Endometrial microvascular endothelial cells (primary cell): ENCODE data around the gene UQCRC2. TPM values are rescaled to one million over a fixed set of nuclear protein-coding genes. Genes with fewer than 3 reads are reported as not detected.
"Not testable (repeated sequence)": the region's sequence is repeated elsewhere in the genome, so short reads cannot be mapped to it uniquely, and the experiment has no call there.

ENCODE experiments used
- in situ Hi-C: cut with HindIII; loops from 2 replicates; pipeline ENCODE4 v1.10.0; 2017; ENCODE audit warnings: low sequenced_read_pairs, low pct_unique_long_range_greater_than_20kb; ENCODE audit errors: inconsistent ontology term
- total RNA-seq: library from RNA; depleted of rRNA; stranded (reverse); fragments of >200 nt; gene quantifications from one replicate; pipeline ENCODE4 v1.2.3, GENCODE V29; 2015; ENCODE audit errors: inconsistent ontology term

UQCRC2 gene
- total RNA-seq, 1 donor from 2014 or later = 213 TPM

GRCh38 chr16:21971856-21972255, 18.7 kb downstream of the UQCRC2 start:
- in situ Hi-C loops = no loop called here

- in situ Hi-C loops = no loop called here
Observed at GRCh38 chr16:21973945-21974344, 20.8 kb downstream of the UQCRC2 start.

DNA sequence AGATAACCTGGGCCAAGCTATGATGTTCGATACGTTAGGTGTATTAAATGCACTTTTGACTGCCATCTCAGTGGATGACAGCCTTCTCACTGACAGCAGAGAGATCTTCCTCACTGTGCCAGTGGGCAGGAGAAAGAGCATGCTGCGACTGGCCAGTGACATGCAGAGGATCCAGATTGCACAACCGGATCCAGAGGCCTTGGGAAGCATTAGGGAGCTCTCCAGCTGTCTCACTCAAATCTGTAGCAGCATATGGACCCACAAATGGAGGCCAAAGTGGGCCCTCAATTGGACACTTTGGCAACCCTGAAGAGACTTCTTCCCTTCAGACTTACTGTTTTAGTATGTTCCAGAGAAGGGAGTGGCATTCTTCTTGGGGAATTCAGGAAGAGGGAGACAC, 26.9 kb downstream of the UQCRC2 start:
- in situ Hi-C loops = no loop called here

DNA sequence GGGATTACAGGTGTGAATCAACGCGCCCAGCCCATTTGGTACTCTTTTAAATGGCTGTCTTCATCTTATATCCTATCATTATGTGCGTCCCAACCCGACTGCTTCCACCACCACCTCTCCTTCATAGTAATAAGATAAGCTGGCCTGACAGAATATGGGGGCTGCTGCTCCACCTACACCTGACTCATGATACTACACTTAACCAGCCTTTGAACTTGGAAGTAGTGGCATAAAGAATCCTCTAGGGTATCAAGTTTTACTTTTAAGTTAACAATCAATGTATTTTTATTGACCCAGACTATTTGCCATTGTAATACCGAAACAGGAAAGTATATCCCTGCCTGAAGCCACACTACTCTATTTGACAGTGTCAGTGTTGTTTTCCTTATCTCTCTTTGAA, 28.9 kb downstream of the UQCRC2 start:
- in situ Hi-C loops = no loop called here

DNA sequence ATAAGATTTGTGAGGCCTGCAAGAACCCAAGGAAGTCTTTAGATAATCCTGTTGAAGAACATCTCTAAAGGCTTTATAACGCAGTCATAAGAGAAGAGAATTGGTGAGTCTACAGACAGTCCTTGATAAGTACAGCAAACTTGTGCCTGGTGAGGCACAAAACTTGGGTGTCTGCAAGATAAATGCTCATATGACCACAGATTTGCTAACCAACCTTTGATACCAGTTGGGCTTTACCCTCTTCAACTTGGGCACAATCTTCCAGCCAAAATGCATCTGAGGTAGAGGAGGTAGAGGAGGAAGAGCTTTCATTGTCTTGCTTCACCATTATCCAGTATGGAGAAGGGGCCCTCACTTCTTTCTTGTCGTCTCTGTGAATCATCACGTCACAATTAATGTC, 30.9 kb downstream of the UQCRC2 start:
- in situ Hi-C loops = no loop called here

DNA sequence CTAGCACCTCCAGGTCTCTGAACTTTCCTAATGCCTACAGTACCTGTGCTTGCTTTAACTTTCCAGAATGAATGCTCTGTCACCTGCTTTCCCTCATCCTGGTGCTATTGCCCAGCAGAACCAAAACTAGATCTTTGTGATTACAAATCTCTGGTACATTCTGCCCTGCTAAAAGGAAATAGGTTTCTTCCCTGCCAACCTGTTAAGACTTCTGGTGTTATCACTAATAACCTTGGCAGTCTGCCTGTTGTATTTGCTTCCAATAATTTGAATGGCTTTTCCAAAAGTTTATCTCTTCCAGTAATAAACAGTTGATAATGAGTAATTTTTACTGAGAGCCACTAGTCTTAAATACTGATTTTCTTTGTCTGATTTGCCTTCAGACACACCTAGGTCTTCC, 32.4 kb downstream of the UQCRC2 start:
- in situ Hi-C loops = no loop called here

DNA sequence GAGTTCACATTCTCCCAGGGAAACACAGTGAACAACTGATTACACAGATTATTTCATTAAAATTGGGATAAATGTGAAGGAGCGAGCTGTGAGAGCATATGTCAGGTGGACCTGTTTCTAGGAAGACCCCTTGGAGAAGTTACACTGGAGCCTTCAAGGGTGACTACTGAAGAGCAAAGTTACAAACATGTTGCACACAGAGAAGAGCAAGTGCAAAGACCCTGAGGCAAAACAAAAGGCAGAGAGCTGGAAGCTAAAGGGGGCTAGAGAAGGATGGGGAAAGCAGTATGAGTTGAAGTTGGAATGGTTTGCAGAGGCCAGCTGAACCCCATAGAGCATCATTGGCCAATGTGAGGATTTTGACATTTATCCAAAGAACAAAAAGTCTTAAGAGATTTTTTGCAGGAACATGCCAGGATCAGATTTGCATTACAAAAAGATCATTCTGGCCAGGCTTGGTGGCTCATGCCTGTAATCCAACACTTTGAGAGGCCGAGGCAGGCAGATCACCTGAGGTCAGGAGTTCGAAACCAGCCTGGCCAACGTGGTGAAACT, 33.6 kb downstream of the UQCRC2 start:
- in situ Hi-C loops = no loop called here

- in situ Hi-C loops = no loop called here
Observed at GRCh38 chr16:21987498-21987897, 34.3 kb downstream of the UQCRC2 start.

DNA sequence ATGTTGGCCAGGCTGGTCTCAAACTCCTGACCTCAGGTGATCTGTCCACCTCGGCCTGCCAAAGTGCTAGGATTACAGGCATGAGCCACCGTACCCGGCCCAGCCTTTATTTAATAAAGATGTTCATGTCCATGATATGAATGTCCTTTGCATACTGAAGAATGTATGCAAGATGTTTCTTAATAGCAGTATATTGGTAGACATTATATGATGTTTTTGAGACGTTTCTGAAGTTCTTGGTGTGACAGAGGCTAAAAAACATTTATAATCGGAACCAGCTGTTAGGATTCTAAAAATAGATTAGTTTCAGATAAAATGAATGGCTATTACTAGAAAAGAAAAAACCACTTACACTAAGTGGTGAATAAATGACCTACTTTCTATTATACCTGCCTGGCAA, 36.0 kb downstream of the UQCRC2 start:
- in situ Hi-C loops = no loop called here

- in situ Hi-C loops = no loop called here
Observed at GRCh38 chr16:21989751-21990150, 36.6 kb downstream of the UQCRC2 start.

GRCh38 chr16:21990381-21990944, 37.3 kb downstream of the UQCRC2 start:
- in situ Hi-C loops = no loop called here

GRCh38 chr16:21991621-21992020, 38.5 kb downstream of the UQCRC2 start:
- in situ Hi-C loops = no loop called here

DNA sequence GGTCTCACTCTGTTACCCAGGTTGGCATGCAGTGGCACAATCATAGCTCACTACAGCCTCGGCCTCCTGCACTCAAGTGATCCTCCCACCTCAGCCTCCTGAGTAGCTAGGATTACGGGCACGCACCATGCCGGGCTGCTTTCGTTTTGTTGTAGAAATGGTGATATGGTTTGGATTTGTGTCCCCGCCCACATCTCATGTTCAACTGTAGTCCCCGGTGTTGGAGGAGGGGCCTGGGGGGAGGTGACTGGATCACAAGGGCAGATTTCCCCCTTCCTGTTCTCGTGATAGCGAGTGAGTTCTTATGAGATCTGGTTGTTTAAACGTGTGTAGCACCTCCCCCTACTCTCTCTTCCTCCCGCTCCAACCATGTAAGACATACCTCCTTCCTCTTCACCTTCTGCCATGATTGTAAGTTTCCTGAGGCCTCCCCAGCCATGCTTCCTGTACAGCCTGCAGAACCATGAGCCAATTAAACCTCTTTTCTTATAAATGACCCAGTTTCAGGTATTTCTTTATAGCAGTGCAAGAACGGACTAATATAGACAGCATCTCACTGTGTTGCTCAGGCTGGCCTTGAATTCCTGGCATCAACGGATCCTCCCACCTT, 41.8 kb downstream of the UQCRC2 start:
- in situ Hi-C loops = no loop called here

DNA sequence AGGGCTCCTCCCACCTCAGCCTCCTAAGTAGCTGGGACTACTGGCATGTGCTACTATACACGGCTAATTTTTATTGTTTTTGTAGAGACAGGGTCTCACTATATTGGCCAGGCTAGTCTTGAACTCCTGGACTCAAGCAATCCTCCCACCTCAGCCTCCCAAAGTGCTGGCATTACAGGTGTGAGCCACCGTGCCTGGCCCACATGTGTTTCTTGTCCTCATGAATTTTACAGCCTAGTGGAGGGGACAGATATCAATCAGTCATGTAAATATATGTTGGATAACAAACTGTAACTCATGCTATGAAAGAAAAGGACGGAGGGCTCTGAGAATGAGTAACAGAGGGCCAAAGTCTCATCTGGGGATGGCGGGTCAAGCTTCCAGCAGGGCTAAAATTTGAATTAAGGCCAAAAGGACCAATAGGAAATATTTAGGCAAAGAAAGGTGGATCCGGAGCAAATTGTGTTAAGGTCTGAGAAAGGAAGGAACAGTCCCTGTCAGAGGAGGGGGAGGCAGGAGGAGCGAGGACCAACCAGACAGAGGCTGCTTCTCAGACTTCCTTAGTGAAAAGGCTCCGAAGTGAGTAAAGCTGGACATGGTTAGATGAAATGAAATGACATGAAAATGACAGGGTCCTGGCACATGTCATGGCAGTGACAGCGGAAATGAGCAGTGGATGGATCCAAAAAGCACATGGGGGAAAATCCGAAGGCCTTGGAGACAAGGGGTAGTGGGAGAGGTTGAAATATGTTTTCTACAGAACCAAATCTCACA, 43.9 kb downstream of the UQCRC2 start:
- in situ Hi-C loops = no loop called here

GRCh38 chr16:21997697-21998480, 44.7 kb downstream of the UQCRC2 start:
- in situ Hi-C loops = no loop called here

- in situ Hi-C loops = no loop called here
Observed at GRCh38 chr16:22001591-22001990, 48.4 kb downstream of the UQCRC2 start.

DNA sequence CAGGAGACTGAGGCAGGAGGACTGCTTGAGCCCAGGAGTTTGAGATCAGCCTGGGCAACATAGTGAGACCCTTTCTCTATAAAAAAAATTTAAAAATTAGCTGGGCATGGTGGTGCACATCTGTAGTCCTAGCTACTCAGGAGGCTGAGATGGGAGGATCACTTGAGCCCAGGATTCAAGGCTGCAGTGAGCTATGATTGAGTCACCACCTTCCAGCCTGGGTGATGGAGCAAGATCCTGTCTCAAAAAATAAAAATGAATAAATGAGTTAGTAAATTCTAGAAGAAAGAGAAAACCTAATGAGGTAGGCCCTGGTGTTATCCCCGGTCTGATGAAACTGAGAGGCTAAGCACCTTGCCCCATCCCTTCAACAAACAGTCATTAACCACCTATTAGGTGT, 48.9 kb downstream of the UQCRC2 start:
- in situ Hi-C loops = not testable (repeated sequence)

DNA sequence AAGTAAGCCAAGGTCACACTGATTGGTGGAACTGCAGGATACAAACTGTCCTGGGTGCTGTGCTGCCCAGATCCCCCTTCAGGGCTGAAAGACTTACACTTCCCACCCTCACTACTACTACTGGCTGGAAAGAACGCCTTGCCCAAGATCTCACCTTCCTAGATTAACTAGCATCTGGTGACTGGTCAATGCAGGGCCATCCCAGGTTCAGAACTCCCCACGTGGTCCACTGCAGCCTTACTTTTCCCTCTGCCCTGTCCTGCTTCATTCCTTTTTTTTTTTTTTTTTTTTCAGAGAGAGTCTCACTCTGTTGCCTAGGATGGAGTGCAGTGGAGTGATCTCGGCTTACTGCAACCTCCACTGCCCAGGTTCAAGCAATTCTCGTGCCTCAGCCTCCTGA, 50.0 kb downstream of the UQCRC2 start:
- in situ Hi-C loops = no loop called here

- in situ Hi-C loops = no loop called here
Observed at GRCh38 chr16:22004341-22004740, 51.2 kb downstream of the UQCRC2 start.
